C4-2B (cell line): ENCODE data around the gene ANO2.

Source experiments
- ZFX ChIP-seq: fragments of 450-650 bp; IDR thresholded peaks from 2 replicates; pipeline ENCODE4 v1.6.1; 2017
- TF ChIP-seq, protein P1 (sequence below): fragments of 450-650 bp; conservative IDR thresholded peaks from 2 replicates; pipeline ENCODE4 v1.5.1; 2017; ENCODE audit warnings: mild to moderate bottlenecking

DNA sequence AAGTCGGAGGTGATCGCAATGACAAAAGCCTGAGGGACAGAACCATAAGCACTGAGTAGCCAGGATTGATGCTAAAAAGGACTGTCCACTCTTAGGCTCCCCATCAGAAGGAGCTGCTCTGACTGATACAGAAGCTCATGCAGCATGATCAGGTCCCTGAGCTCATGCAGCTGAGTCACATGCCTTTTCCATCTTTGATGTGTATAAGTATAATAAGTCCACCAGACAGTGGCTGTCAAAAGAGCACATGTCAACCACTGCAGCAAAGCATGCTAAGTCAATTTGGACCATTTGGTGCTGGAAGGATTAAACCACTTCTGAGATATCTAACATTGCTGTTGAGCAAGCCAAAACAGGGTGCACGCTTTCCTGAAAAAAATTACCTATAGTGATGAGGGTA, 369.1 kb downstream of the ANO2 start:
- TF ChIP-seq ZFX, result no peak
- TF ChIP-seq, protein P1, sequence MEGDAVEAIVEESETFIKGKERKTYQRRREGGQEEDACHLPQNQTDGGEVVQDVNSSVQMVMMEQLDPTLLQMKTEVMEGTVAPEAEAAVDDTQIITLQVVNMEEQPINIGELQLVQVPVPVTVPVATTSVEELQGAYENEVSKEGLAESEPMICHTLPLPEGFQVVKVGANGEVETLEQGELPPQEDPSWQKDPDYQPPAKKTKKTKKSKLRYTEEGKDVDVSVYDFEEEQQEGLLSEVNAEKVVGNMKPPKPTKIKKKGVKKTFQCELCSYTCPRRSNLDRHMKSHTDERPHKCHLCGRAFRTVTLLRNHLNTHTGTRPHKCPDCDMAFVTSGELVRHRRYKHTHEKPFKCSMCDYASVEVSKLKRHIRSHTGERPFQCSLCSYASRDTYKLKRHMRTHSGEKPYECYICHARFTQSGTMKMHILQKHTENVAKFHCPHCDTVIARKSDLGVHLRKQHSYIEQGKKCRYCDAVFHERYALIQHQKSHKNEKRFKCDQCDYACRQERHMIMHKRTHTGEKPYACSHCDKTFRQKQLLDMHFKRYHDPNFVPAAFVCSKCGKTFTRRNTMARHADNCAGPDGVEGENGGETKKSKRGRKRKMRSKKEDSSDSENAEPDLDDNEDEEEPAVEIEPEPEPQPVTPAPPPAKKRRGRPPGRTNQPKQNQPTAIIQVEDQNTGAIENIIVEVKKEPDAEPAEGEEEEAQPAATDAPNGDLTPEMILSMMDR, result no peak
